GM21526 (cell line): ENCODE data around the gene CAPN9.
"Not testable (repeated sequence)": the region's sequence is repeated elsewhere in the genome, so short reads cannot be mapped to it uniquely, and the experiment has no call there.

ENCODE experiments used
- ATAC-seq: cut with Tn5 transposase; IDR thresholded peaks from one replicate; pipeline ENCODE4 v1.9.1; 2021; ENCODE audit warnings: moderate library complexity; ENCODE audit not compliant: unreplicated experiment, low FRiP score

CAPN9 gene

DNA sequence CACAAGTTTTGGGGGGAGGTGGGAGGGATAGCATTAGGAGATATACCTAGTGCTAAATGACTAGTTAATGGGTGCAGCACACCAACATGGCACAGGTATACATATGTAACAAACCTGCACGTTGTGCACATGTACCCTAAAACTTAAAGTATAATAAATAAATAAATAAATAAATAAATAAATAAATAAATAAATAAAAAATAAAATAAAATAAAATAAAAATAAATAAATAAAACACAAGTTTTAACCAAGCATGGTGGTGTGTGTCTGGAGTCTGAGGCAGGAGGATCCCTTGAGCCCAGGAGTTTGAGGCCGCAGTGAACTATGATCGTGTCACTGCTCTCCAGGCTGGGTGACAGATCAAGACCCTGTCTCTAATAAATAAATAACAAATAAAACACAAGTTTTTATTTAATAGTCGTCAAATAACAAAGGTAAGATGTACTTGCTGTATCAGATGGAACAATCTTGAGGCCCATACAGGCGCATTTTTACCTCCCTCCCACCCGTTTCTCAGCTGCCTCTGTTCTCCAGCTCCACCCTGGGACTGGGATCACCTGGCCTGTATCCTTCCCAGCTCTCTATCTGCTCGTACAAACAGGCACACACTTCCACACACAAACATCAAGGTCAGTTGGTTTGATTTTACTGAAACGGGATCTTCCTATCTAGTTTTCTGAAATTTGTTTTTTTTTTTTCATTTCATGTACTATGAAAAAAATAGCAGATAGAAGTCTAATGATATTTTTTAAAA, 20.8 kb downstream of the CAPN9 start:
- not testable (repeated sequence) for ATAC-seq

DNA sequence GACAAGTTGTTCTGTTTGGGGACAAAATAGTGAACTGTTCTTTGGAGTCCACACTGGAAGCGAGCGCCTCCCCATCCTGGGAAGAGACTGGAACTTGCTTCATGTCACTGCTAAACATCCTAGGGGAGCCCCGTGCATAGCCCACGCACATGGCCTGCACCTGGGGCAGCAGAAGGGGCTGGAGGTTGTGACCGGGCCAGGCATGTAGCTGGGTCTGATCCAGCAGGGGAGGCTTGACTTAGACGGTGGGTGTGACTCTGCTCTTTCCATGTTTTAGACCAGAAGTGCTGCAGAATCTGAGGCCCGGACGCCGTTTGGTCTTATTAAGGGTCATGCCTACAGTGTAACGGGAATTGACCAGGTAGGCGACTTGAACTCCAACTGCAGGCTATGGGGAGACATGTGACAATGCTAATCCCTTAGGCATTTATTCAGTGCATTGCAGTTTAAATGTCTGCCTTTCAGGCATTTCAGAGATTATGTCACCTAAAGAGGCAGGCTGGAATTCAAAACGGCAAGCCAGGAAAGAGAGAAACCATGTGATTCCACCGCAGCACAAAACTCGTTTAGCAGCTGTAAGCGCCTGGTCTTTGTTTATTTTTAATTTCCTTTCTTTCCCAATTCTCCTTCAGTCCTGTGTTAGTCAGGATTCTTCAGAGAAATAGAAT, 21.8 kb downstream of the CAPN9 start:
- ATAC-seq, result no peak

DNA sequence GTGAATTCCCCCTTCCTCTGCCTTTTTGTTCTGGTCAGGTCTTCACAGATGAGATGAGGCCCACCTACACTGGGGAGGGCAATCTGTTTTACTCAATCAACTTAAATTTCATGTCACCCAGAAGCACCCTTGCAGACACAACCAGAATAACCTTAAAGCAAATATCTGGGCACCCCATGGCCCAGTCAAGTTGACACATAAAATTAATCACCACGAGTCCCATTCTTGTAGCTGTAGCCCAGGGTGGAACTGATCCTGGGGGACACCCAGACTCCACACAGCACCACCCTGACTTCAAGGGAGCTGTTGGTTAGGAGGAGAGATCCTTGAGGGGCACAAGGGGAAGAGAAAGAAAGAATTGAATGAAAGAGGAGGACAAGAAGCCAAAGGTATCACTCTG, 23.1 kb downstream of the CAPN9 start:
- no peak for ATAC-seq

DNA sequence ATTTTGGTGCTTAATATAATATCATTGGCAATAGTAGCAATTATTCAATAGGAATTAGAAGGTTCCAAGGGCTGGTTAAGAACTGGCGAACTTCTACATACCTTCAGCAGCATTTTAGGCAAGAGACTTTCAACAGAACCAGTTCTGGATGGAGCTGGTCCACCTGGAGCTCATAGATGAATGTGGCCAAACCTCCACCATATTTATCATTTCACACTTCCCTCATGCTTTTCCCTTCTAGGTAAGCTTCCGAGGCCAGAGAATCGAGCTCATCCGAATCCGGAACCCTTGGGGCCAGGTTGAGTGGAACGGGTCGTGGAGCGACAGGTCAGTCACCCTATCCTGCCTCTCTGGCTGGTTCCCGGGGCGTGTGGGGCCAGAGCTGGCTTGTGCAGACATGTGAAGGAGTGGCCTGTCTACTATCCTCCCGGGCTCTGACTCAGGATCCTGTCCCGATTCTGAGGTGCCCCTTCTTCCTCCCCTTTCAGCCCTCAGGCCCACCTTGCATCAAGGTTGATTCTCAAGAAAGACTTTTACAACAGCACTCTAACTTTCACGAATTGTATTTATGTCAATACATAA, 24.7 kb downstream of the CAPN9 start:
- no peak for ATAC-seq

DNA sequence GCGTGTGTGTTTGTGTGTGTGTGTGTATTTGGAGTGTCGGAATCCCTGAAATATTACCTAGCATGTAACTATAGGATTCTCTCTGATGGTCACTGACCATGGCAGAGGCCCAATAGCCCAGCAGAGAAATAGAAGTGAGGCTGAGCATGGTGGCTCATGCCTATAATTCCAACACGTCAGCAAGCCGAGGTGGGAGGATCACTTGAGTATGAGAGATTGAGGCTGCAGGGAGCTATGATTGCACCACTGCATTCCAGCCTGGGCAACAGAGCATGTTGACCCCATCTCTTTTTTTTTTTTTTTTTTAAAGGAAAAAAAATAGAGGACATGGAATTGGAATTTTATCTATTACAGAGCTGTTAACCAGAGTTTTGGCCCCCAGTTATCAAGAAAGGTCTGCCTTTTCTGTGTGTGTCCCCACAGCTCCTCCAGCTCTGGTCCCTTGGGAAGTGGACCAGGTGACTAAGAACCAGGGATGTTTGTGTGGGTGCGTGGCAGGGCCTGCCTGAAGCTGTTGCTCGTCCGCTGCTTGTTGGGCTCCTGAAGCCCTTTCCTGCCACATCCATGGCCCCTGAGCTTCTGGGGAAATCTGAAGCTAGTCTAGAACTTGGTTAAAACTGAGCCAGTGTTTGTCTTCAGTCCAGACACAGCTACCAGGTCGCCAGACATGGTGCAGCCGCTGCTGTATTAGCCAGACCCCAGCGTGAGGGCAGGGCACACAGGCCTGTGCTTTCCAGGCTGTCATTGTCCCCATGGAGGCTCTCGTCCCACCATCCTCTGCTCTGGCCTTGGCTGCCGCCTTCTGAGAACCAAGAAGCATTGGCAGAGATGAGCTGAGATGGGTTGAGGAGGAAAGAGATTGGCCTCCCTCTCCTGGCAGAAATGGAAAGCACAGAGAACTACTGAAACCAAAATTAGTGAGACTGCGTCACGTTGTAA, 25.5 kb downstream of the CAPN9 start:
- no peak for ATAC-seq

DNA sequence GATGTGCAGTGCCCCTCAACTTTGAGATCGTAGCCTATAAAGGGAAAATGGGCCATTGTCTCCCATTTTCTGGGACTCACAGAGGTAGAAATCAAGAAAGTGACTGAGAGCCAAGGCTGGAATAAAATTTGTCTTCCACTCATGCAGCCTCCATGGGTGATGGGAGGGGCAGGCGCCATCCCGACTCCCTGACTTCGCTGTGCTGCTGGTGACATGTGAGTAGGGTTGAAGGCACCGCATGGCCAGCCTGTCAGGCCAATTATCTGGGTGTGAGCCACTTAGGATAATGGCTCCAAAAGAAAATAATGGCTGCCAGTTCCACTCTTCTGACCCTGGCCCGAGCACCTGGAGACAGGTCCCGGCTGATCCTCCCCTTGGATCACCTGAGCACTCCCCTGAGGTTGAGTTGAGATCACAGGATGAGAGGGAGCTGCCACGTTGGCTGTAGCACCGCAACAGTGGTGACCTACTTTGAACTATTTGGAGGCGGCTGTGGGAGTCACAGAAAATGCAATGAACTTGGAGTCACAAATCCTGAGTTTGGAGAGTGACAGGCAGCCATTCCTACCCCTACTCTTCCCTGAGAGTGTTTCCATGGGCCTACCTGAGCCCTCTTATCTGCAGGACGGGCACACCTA, 26.3 kb downstream of the CAPN9 start:
- no peak for ATAC-seq

DNA sequence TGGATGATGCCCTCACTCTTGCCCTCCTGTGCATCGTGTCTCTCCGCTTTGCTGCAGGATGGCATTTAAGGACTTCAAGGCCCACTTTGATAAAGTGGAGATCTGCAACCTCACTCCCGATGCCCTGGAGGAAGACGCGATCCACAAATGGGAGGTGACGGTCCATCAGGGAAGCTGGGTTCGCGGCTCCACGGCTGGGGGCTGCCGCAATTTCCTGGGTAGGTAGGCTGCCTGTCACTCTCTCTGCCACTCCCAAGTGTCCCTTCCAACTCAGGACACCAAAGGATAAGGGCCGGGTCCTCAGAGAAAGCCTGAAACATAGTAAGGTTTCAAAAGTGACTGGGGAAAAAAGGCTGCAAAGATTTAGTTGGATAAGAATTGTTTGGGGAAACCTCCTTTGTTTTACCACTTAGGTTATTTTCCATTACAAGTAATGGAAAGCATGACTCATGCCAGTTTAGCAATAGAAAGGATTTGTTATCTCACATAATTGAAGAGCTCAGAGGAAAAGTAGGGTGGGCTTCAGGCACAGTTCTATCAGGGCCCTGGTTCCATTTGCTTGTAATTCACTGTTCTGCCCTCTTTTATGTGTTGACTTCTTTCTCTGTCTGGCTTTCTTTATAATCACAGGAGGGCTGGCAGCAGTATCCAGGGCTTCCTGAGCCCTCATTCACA, 31.9 kb downstream of the CAPN9 start:
- ATAC-seq, result no peak

DNA sequence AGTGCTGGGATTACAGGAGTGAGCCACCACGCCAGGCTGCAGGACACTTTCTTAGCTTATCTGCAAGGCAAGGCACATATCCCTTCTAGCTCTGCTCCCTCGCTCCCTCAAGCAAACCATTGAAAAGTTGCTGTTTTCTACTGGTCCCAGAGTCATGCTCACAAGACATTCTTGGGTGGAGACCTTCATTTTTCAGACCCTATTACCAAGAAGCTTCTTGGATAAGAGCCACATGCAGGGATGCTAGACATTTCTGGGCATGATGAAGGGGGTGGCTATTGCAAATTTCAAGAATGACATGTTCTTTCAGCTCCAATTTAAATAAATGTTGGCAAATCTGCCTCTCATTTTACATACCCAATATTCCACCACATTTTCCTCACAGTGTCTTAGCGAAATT, 33.9 kb downstream of the CAPN9 start:
- no peak for ATAC-seq

DNA sequence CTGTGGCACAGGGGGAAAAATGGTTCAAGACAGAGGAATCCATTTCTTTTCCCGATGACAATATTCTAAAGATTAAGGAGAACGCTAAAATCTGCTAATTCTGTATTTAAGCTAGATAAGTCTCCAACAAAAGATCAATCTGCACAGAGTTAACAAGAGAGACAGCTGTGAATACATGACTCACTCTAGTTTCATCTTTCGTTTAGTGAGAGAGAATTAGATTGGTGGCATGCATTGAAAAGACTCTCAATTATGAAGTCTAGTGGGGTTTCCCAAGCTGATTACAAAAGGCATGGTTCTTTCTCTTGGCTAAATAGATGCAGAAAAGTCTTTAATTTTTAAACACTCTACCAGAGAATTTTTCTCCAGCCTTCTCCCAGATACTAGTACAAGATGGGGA, 34.4 kb downstream of the CAPN9 start:
- peak; percentile 56 for ATAC-seq

DNA sequence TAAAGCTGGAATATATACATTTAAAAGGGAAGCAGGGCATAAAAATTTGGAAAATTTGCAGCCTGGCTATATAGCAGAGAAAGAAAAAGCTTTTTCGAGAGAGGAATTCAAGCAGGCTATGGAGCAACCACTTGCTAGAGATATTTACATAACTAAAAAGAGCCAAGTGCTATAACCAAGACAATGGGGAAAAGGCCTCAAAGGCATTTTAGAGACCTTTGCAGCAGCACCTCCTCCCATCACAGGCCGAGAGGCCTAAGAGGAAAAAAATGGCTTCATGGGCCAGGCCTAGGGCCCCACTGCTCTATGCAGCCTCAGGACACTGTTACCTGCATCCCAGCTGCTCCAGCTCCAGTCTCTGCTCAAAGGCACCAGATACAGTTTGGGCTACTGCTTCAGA, 37.0 kb downstream of the CAPN9 start:
- ATAC-seq, result no peak

DNA sequence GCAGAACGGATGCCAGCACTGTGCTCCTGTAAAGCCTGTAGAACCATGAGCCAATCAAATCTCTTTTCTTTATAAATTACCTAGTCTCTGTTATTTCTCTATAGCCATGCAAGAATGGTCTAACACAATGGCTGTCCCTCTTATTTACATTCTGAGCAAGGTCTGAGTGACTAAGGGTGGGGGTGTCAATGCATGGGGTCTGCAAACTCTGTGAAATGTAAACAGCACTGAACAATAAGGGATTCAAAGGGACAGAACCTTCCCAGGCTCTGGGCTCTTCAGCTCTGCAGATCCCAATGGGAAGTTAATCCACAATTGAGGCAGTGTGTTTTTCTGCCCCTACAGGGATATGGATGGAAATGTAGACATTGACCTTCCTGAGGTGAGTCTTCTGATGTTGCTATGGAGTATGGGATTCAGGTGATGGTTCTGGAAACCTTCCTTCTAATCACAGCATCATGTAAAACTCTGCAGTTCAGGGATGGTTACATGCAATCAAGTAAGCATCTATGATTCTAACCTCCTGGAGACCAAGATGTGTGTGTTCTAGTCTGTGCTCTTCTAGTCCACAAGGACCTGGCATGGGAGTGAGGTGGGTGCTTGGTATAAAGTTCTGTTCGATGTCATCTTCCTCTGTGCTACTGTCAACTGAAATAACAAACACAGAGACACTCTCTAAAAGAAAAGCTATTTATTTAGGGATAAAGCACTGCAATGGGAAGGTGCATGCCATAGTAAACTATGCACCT, 38.6 kb downstream of the CAPN9 start:
- no peak for ATAC-seq

DNA sequence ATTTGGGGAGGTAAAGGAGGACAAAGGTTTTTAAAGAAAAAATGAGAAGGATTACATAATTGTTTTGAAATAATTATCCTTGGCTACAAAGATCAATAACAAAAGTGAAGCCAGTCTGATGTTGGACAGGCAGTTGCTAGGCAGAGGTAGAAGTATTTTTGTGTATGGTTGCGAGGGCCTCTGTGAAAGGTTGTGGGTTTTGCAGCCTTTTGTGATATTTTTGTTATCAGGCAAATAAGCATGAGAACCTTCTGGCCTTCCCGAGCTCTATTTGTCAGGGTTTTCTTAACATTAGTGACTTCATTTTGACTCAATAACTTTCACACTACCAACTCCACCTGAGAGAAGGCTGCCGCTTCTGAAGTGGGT, 39.2 kb downstream of the CAPN9 start:
- no peak for ATAC-seq

DNA sequence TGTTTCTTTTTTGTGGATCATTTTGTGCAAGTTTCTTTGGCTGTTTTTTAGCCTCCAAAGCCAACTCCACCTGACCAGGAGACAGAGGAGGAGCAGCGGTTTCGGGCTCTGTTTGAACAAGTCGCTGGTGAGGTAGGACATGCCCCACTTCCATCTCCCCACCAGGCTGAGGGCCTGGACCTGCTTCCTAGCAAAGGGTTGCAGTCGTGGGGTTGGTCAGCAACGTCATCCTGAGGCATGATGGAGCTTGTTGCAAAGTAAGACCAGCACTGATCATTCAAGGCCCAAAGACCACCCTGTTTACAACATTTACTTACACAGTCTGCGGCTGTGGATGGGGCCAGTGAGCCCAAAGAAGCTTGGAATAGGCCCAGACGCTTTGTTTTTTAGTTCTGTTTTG, 40.3 kb downstream of the CAPN9 start:
- ATAC-seq, result no peak

DNA sequence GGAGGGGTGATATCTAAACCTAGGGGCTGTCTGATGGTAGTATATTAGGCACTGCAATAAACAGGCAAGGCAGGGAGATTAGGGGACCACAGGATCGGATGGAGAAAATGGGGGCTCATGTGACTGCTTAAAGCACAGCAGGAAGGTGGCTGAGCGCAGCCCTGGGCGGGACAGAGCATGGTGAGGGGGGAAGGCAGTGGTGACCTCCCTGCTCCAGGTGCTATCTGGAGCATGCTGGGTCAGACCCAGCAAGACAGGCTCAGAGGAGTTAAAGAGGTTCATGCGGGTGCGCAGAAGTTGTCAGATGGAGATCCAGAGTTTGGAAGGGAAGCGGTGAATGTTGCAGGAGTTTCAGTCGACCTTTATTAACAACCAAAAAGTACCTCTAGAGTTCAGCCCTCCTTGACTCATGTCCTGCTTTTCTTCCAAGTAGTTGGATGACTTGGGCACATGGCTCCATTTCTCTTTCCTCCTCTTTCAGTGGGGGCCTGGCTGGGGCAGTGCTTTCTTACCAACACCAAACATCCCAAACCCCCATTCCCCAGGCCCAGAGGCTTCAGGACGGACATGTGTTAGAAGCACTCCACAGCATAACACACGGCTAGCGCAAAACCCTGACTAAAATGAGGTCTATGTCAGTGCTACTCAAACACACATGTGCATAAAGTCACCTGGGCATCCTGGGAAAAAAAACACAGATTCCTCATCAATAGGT, 41.5 kb downstream of the CAPN9 start:
- ATAC-seq, result no peak

DNA sequence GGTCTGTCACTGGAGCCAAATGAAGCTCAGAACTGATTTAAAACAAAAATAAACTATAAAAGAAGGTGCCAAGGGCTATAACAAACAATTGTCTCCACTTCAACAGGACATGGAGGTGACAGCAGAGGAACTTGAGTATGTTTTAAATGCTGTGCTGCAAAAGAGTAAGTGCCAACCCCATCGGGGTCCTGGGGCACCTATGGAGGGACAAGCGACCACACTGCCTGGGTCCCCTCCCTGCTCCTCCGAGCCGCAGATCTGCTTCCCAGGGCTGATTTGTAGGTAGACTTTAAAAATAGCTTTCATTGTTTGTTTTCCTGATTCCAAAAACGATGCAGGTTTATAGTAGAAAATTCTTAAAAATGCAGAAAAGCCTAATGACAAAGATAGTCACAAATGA, 42.8 kb downstream of the CAPN9 start:
- no peak for ATAC-seq

DNA sequence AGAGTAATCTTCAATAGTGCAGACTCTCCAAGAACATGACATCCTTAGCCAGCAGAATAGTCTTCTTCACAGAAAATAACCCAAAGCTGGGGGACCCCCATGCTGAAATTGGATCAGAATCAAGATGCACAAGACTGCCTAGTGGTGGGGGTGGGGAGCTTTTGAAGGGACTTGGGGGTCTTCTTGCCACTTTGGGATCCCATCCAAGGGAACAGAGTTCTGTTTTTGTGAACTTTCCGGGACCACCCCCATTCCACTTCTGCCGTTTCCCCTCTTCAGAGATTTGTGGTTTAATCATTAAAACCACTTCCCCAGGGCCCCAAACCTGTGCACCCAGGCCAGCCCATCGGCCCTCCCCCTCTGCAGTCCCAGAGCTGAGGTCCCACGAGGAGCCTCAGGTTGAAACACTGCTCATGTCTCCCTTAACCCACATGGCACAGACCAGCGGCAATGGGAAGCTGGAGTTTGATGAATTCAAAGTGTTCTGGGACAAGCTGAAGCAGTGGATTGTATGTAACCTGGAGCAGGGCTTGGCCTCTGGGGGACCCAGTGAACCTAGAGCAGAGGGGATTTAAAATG, 44.9 kb downstream of the CAPN9 start:
- ATAC-seq, result no peak

DNA sequence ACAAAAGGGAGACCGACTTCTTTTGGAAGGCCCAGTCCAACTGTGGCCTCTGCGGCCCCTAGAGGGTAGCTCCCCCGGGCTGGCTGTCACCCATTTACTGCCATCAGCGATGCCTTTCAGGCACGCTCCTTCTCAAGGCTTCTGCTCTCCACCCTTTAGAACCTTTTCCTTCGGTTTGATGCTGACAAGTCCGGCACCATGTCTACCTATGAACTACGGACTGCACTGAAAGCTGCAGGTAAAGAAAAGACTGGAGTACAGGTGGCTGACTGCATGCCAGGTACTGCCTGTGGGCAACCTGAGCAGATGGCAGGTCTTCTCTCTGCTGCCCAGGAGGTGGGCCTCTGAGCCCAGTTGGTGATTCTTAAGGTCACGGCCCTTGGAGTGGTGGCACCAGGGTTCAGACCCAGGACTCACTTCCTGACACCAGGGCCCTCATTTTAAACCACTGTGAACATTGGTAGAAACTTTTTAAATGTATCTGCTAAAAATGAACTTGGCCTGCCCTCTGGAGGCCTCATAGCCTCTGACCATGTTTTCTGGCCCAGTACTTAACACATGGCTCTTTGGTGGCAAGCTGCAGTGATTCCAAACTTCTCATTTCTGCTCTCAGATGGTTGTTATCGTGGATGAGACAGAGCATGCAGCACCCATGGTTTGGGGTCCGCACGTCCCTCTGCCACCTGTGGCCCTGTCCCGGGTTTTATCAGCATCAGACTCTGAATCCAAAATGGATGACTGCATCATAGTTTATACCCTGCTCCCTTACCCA, 45.7 kb downstream of the CAPN9 start:
- no peak for ATAC-seq

DNA sequence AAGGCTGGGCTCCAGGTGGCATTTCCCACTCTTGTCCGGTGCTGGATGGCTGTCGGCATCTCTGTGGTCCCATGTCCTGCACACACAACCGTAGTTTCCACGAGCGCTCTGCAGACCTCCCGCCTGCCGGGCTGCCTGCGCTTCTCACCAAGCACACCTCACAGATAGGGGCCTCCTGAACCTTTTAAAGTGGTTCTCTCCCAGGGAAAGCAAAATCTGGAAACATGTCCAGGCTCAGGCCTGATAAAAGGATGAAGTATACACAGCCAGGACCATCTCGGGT, 46.2 kb downstream of the CAPN9 start:
- ATAC-seq, result no peak
